Ectodermal cell (in vitro differentiated cells): Measurements from ENCODE around the gene TRIM23.
"Not testable (repeated sequence)": the region's sequence is repeated elsewhere in the genome, so short reads cannot be mapped to it uniquely, and the experiment has no call there.

Experiments
- H3K27ac ChIP-seq: 2 replicates; pipeline ENCODE4 v1.7.0; 2013; ENCODE audit warnings: mild to moderate bottlenecking, low read depth, low read length; ENCODE audit not compliant: insufficient read depth, poor library complexity, severe bottlenecking
- H3K27me3 ChIP-seq: 2 replicates; pipeline ENCODE4 v1.7.0; 2013; ENCODE audit warnings: mild to moderate bottlenecking, low read length; ENCODE audit not compliant: insufficient read depth, control insufficient read depth, poor library complexity, severe bottlenecking
- H3K36me3 ChIP-seq: one replicate; pipeline ENCODE4 v1.7.0; 2013; ENCODE audit warnings: low read length; ENCODE audit not compliant: control insufficient read depth, insufficient read depth
- H3K4me1 ChIP-seq: one replicate; pipeline ENCODE4 v1.7.0; 2013; ENCODE audit warnings: low read length; ENCODE audit not compliant: control insufficient read depth, insufficient read depth
- H3K4me3 ChIP-seq: 2 replicates; pipeline ENCODE4 v1.7.0; 2013; ENCODE audit warnings: low read depth, low read length, control low read depth; ENCODE audit not compliant: insufficient read depth
- H3K9me3 ChIP-seq: 2 replicates; pipeline ENCODE4 v1.7.0; 2013; ENCODE audit warnings: mild to moderate bottlenecking, low read length, moderate library complexity; ENCODE audit not compliant: control insufficient read depth
- WGBS, 2 experiments: methylation state at CpG; one replicate each; pipeline ENCODE4 v1.1.7; 2013; ENCODE audit warnings: missing lambda C conversion rate in 2 of 2; 5-methylcytosine and 5-hydroxymethylcytosine counted together

Gene TRIM23

DNA sequence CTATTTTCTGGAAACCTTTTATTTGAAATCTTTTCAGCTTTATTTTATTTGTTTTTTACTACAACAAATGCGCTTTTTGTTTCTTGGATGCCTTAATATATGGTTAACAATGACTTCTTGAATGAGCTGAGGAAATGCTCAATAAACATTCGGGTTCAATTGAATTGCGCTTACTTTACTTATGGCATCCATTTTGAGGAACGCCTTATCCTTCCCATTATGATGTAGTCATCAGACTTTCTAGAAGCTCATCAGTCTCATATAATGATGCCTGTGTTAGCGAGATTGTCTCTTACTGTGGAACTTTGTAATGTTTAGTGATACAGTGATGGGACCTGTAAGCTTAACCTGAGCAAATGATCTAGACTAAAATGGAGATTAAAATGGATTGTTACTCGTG is 1.6 kb upstream of the TRIM23 start:
- Histone ChIP-seq H3K27me3 (no peaks in the 10 kb centered on the region), H3K27ac (no peak overlapping the region), H3K4me1 (peaks cover 7% of the 10 kb centered on the region), H3K9me3 (no peaks in the 10 kb centered on the region), H3K4me3 (peak overlapping the region; percentile 91), H3K36me3 (no peaks in the 10 kb centered on the region)
- 76 to 85% methylated on average over 6 of the region's 6 CpGs for WGBS, 2 experiments

DNA sequence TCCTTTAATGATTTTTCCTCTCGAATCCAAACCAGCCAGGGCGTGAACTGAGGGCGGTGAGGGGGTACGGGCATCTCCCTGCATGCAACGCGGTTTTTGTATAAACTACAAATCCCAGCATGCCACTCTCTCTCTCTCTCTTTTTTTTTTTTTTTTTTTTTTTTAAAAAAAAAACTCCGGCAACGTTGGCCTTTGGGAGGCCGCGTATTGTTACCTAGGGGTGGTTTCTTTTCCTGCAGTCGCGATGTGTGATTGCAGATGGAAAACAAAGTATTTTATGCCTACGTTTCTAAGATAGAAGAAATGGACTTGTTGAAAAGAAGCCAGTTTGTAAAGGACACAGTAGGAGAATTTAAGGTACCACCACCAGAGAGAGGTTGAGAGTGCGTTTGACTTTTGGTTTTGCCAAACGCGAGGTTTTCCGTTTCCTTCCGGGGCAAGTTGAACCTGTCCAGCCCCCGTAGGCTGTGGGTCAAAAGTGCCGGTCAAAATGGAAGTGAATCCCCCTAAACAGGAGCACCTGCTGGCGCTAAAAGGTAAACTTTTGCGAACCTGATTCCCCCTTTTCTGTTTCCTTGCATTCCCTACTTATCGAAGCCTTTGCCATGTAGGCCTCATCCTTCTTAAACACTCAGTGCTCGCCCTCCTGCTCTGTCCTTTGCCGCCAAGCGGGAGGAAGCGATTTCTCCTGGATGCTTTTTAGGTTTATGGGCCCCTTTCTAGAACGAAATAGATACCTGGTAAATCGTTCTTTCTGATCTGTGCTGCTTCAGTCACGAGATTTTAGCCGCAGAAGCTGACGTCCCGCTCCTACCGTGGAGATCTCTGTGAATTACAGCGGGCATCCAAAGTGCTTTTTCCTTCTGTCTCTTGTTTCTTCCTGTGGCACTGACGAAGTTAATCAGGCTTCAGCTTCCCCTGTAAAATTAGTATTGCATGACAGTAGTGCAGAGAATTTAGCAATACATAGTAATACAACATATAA is 730 bp upstream of the TRIM23 start, which contains the start of the genes SHLD3 and TRAPPC13:
Gene SHLD3, plus strand, starts transcription at position 457 of the 985 bp plus-strand sequence. CDS start 4,561 bp downstream, outside the sequence.
Gene TRAPPC13, plus strand, starts transcription at position 457 of the 985 bp plus-strand sequence. Its CDS starts 34 bp downstream, at position 491.
- 0% methylated on average over 36 of the region's 36 CpGs for WGBS, 2 experiments
- H3K4me1 ChIP-seq: peaks cover 7% of the 10 kb centered on the region
- no peaks in the 10 kb centered on the region for H3K36me3 ChIP-seq

DNA sequence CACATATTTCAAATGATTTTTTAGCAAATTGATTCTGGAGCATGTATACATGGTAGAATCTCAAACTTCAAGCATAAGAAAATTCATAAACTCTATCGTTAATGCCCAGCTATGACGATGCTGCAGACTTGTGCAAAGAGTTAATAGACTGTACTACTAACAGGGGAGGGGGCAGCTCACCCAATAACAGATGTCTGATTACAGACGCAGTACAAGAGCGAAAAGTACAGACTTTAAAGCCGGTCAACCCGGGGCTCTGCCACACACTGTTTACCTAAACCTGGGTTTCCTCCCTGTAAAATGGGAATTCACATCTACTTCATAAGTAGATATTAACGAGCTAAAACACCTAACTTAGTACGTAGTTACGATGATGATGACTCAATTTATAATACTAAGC is 651 bp downstream of the TRIM23 start:
- Histone ChIP-seq H3K36me3 (no peaks in the 10 kb centered on the region), H3K9me3 (no peaks in the 10 kb centered on the region), H3K27me3 (no peaks in the 10 kb centered on the region), H3K4me3 (peak overlapping the region; percentile 91), H3K27ac (no peak overlapping the region), H3K4me1 (peaks cover 7% of the 10 kb centered on the region)
- 33 to 48% methylated on average over 6 to 8 of the region's 9 CpGs for WGBS, 2 experiments

More for the DNA sequence above, 730 bp upstream of the TRIM23 start, which contains the start of the genes SHLD3 and TRAPPC13:
- no peaks in the 10 kb centered on the region for H3K27me3 ChIP-seq
- H3K9me3 ChIP-seq: no peaks in the 10 kb centered on the region
- peak within 1 kb of the TSS; percentile 91 for H3K4me3 ChIP-seq
- peak within 1 kb of the TSS; percentile 81 for H3K27ac ChIP-seq

DNA sequence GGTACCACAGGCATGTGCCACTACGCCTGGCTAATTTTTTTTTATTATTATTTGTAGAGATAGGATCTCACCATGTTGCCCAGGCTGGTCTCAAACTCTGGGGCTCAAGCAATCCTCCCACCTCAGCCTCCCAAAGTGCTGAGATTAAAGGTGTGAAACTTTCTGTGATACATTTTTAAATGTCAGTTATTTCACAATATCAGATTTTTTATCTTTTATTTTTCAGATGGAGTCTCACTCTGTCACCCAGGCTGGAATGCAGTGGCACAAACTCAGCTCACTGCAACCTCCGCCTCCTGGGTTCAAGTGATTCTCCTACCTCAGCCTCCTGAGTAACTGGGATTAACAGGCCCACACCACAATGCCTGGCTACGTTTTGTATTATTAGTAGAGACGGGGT is 2.2 kb downstream of the TRIM23 start:
- H3K4me1 ChIP-seq, H3K36me3 ChIP-seq, H3K27me3 ChIP-seq, H3K4me3 ChIP-seq, H3K27ac ChIP-seq, H3K9me3 ChIP-seq: not testable (repeated sequence)
- 89 to 98% methylated on average over 4 of the region's 4 CpGs for WGBS, 2 experiments

DNA sequence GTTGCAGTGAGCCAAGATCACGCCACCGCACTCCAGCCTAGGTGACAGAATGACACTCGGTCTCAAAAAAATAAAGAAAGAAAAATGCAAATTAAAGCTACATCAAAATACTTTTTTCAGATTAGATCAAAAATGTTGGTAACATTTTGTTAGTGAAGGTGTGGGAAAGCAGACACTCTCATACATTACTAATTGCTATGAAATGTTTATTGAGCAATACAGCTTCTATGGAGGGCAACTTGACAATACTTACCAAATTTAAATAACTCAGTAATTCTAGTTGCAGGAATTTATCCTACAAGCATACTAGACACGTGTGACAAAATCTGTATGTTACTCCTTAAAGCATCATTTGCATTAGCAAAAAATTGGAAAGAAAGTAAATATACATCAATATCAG is 4.1 kb downstream of the TRIM23 start:
- Histone ChIP-seq H3K27me3 (no peaks in the 10 kb centered on the region), H3K4me3 (no peak overlapping the region), H3K36me3 (peaks cover 2% of the 10 kb centered on the region), H3K4me1 (peaks cover 7% of the 10 kb centered on the region), H3K27ac (no peak overlapping the region), H3K9me3 (no peaks in the 10 kb centered on the region)
- 89 to 98% methylated on average over 4 of the region's 4 CpGs for whole genome bisulfite sequencing, 2 experiments

DNA sequence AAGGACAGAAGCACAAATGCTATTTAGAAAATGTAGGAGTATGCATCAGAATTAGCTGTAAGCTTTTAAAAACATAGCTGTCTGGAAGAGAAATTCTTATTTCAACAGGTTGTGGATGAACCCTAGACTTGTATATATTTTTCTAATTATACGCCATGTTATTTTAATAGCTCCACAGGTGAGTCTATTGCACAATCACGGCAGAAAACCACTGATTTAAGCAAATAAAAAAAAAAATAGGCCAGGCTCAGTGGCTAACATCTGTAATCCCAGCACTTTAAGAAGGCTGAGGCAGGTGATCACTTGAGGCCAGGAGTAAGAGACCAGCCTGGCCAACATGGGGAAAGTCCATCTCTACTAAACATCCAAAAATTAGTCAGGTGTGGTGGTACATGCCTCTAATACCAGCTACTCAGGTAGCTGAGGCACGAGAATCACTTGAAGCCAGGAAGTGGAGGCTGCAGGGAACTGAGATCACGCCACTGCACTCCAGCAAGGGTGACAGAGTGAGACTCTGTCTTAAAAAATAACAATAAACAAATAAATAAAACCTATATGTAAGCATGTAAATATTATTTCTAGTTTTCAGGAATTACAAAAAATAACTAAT is 11.7 kb downstream of the TRIM23 start:
- WGBS, 2 experiments: 91 to 99% methylated on average over 4 of the region's 4 CpGs
- Histone ChIP-seq H3K27me3 (no peaks in the 10 kb centered on the region), H3K27ac (no peak overlapping the region), H3K36me3 (peaks cover 35% of the 10 kb centered on the region), H3K9me3 (no peaks in the 10 kb centered on the region), H3K4me3 (no peak overlapping the region), H3K4me1 (no peaks in the 10 kb centered on the region)

DNA sequence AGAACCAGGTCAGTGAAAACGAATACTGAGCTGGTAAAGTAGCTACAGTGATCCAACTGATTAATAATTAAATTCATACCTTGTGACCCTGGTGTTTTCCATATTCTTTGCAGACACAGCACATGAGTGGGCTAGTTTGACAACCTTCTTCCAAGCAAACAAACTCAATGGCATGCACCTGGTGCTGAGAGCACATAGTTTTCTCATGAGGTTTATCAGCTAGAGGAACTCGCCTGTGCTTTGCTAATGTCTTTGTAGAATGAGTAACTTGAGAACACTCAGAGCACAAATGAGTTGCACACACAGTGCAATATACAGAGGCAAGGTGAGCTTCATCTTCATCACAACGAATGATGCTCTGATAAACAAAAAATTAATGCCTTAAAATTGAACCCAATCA is 12.6 kb downstream of the TRIM23 start:
- no peaks in the 10 kb centered on the region for H3K9me3 ChIP-seq
- WGBS, 2 experiments: 92 to 93% methylated on average over 3 of the region's 3 CpGs
- no peak overlapping the region for H3K27ac ChIP-seq
- no peak overlapping the region for H3K4me3 ChIP-seq
- H3K36me3 ChIP-seq: peaks cover 35% of the 10 kb centered on the region
- no peaks in the 10 kb centered on the region for H3K27me3 ChIP-seq
- H3K4me1 ChIP-seq: no peaks in the 10 kb centered on the region

DNA sequence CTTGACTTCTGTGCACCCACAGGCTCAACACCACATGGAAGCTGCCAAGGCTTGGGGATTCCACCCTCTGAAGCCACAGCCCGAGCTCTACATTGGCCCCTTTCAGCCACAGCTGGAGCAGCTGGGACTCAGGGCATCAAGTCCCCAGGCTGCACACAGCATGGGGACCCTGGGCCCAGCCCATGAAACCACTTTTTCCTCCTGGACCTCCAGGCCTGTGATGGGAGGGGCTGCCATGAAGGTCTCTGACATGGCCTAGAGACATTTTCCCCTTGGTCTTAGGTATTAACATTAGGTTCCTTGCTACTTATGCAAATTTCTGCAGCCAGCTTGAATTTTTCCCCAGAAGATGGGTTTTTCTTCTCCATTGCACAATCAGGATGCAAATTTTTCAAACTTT is 22.4 kb downstream of the TRIM23 start:
- 86 to 100% methylated on average over 1 of the region's 1 CpG for WGBS, 2 experiments
- H3K36me3 ChIP-seq: peaks cover 28% of the 10 kb centered on the region

DNA sequence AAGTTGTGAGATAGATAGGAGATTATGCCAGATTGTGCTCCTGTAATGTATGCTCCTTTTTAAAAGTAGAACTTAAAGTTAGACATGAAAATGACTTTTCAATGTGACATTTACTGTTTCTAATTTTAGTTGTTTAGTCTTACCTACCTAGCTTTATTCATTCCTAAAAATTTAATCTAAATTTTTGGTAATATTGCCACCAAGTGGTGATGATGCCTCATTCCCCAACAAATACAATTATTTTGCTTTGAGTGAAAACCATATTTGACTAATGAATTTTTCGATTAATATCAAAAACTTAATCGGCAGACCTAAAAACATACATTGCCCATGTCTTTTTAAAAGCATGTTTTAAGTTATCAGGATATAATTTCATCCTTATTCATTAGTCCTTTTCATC is 35.4 kb downstream of the TRIM23 start:
- H3K27ac ChIP-seq: no peak overlapping the region
- H3K36me3 ChIP-seq: peaks cover 19% of the 10 kb centered on the region
- 86 to 100% methylated on average over 2 of the region's 2 CpGs for WGBS, 2 experiments
- H3K4me1 ChIP-seq: no peaks in the 10 kb centered on the region
- H3K9me3 ChIP-seq: no peaks in the 10 kb centered on the region
- no peak overlapping the region for H3K4me3 ChIP-seq
- H3K27me3 ChIP-seq: no peaks in the 10 kb centered on the region

More for the DNA sequence above, 22.4 kb downstream of the TRIM23 start:
- H3K4me3 ChIP-seq, H3K27ac ChIP-seq, H3K4me1 ChIP-seq, H3K9me3 ChIP-seq, H3K27me3 ChIP-seq: not testable (repeated sequence)

DNA sequence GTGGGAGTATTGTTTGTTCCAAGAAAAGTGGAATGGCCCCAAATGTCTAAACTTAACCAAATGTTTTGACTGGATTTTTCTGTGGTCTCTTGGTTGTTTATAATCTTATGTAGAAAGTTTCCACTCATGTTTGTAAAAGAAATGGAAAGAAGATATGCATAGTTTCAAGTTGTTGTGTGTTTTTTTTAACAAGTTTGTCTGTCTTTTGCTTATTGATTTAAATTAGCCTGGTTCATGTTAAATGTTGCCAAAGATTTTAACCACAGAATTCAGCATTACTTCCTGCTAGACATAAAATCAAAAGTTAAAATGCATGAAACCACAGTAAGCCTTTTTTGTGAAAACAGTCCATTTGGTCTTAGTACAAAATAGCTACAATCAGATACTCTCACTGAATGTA is 47.0 kb downstream of the TRIM23 start:
- H3K4me1 ChIP-seq: no peaks in the 10 kb centered on the region
- H3K36me3 ChIP-seq: peaks cover 3% of the 10 kb centered on the region
- H3K9me3 ChIP-seq: no peaks in the 10 kb centered on the region
- no peaks in the 10 kb centered on the region for H3K27me3 ChIP-seq
- no peak overlapping the region for H3K4me3 ChIP-seq
- no peak overlapping the region for H3K27ac ChIP-seq
